Gastrocnemius medialis (tissue), 4 donors: ENCODE data around the gene SLC25A3. TPM values are rescaled to one million over a fixed set of nuclear protein-coding genes. Genes with fewer than 3 reads are reported as not detected.

Source experiments
- ATAC-seq, 2 donors: fragments of 150-250 bp; one replicate each; pipeline ENCODE4 v1.9.1; 2016
- DNase-seq, 2 donors: peaks; one replicate each; pipeline ENCODE4 v3.0.0-alpha.2; 2019
- H3K27ac ChIP-seq, 4 donors: fragments of 200-600 bp; sonication (generic); 1 replicate in 1 of 4; 2 replicates in 3 of 4; pipeline ENCODE4 v1.5.1; 2016 to 2018; ENCODE audit warnings: mild to moderate bottlenecking in 2 of 4, moderate library complexity in 1 of 4
- H3K27me3 ChIP-seq, 3 donors: fragments of 200-600 bp; sonication (generic) in 2 of 3; 1 replicate in 1 of 3; 2 replicates in 2 of 3; pipeline versions ENCODE4 v1.5.1 to v1.6.0; 2016 to 2019; ENCODE audit warnings: mild to moderate bottlenecking in 1 of 3, moderate library complexity in 1 of 3
- H3K36me3 ChIP-seq, 2 donors: fragments of 200-600 bp; sonication (generic) in 1 of 2; one replicate each; pipeline ENCODE4 v1.5.1; 2017 to 2018
- H3K4me1 ChIP-seq, 2 donors: fragments of 200-600 bp; sonication (generic) in 1 of 2; one replicate each; pipeline ENCODE4 v1.5.1; 2016 to 2017; ENCODE audit warnings: mild to moderate bottlenecking in 2 of 2
- H3K4me3 ChIP-seq, 4 donors: fragments of 200-600 bp; sonication (generic) in 3 of 4; 1 replicate in 1 of 4; 2 replicates in 3 of 4; pipeline ENCODE4 v1.5.1; 2016 to 2019; ENCODE audit warnings: mild to moderate bottlenecking in 2 of 4
- H3K9me3 ChIP-seq, 3 donors: fragments of 200-600 bp; sonication (generic) in 2 of 3; 1 replicate in 1 of 3; 2 replicates in 2 of 3; pipeline ENCODE4 v1.5.1; 2016 to 2019
- POLR2A ChIP-seq, 2 donors: fragments of 450-650 bp; IDR thresholded peaks; one replicate each; pipeline ENCODE4 v1.6.1; 2017; ENCODE audit warnings: antibody characterized with exemption in 2 of 2, mild to moderate bottlenecking in 2 of 2, moderate library complexity in 2 of 2
- in situ Hi-C, 4 donors: fragments of 200-750 bp; cut with MboI; loops; one replicate each; pipeline versions ENCODE4 v1.15.0 to v1.8.0; 2017; ENCODE audit warnings: low sequenced_read_pairs in 4 of 4
- intact Hi-C: fragments of 100-400 bp; cut with DNase I; formaldehyde crosslinking; loops from one replicate; pipeline ENCODE4 v1.15.1; 2023; ENCODE audit warnings: low total_unique reads
- total RNA-seq, 4 donors: library from RNA; depleted of rRNA; stranded (reverse); fragments of >200 nt; gene quantifications; one replicate each; pipeline versions ENCODE4 v1.1.0 to v1.2.3, GENCODE V29; 2016
- TF ChIP-seq, protein P1 (sequence below), 5 experiments: fragments of 450-650 bp in 3 of 5; fragments of 200-600 bp in 2 of 5; sonication (generic) in 2 of 5; IDR thresholded peaks in 4 of 5; conservative IDR thresholded peaks in 1 of 5; 1 replicate in 4 of 5; 2 replicates in 1 of 5; pipeline ENCODE4 v1.5.1; 2016 to 2019; ENCODE audit warnings: antibody characterized with exemption in 5 of 5, mild to moderate bottlenecking in 3 of 5, moderate library complexity in 3 of 5

The SLC25A3 gene
- total RNA-seq, 4 donors from 2014 or later: 870 to 1,994 (median 1,275) TPM

DNA sequence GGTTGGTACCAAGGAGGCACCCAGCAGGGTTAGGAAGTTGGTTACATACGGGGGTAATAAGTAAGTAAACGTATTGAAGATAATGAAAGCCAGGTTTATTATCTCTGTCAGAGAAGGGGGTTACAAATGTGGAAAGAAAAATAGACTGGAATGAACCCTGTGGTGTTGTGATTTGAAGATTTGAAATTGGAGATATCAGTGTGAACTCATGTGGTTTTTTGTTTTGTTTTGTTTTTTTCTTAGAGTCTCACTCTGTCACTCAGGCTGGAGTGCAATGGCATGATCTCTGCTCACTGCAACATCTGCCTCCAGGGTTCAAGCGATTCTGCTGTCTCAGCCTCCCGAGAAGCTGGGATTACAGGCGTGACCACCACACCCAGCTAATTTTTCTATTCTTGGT lies 14.1 kb upstream of the SLC25A3 start:
- Histone ChIP-seq H3K4me3 (no peak overlapping the region), H3K36me3 (no peaks in the 10 kb centered on the region), H3K4me1 (peaks cover 0 to 1% of the 10 kb centered on the region in 2 donors), H3K27me3 (no peaks in the 10 kb centered on the region), H3K27ac (no peak overlapping the region), H3K9me3 (no peaks in the 10 kb centered on the region)
- TF ChIP-seq, protein P1, sequence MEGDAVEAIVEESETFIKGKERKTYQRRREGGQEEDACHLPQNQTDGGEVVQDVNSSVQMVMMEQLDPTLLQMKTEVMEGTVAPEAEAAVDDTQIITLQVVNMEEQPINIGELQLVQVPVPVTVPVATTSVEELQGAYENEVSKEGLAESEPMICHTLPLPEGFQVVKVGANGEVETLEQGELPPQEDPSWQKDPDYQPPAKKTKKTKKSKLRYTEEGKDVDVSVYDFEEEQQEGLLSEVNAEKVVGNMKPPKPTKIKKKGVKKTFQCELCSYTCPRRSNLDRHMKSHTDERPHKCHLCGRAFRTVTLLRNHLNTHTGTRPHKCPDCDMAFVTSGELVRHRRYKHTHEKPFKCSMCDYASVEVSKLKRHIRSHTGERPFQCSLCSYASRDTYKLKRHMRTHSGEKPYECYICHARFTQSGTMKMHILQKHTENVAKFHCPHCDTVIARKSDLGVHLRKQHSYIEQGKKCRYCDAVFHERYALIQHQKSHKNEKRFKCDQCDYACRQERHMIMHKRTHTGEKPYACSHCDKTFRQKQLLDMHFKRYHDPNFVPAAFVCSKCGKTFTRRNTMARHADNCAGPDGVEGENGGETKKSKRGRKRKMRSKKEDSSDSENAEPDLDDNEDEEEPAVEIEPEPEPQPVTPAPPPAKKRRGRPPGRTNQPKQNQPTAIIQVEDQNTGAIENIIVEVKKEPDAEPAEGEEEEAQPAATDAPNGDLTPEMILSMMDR (IDR thresholded peaks at IDR 0.05 in 4 of 5, conservative IDR thresholded peaks at IDR 0.05 in 1 of 5): no peak
- TF ChIP-seq POLR2A (IDR thresholded peaks at IDR 0.05): no peak
- no peak for ATAC-seq
- intact Hi-C loops: no loop called here
- DNase-seq: no peak
- in situ Hi-C loops: no loop called here

DNA sequence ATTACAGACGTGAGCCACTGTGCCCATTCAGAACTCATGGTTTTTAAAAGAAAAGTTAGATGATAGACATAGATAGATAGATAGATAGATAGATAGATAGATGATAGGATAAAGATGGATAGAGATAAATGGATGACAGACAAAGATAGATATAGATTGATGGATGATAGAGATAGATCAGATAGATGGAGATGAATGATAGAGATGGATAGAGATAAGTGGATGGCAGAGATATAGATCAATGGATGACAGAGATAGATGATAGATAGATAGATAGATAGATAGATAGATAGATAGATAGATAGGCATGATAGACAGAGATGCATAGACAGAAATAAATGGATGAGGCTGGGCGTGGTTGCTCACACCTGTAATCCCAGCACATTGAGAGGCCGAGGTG lies 13.7 kb upstream of the SLC25A3 start:
- Histone ChIP-seq H3K36me3 (no peaks in the 10 kb centered on the region), H3K9me3 (no peaks in the 10 kb centered on the region), H3K27me3 (no peaks in the 10 kb centered on the region), H3K4me3 (no peak overlapping the region), H3K27ac (no peak overlapping the region), H3K4me1 (no peaks in the 10 kb centered on the region)
- in situ Hi-C loops (no loop called here), intact Hi-C loops (no loop called here)
- TF ChIP-seq, protein P1 (IDR thresholded peaks at IDR 0.05 in 4 of 5, conservative IDR thresholded peaks at IDR 0.05 in 1 of 5): no peak
- no peak for ATAC-seq
- DNase-seq: no peak

DNA sequence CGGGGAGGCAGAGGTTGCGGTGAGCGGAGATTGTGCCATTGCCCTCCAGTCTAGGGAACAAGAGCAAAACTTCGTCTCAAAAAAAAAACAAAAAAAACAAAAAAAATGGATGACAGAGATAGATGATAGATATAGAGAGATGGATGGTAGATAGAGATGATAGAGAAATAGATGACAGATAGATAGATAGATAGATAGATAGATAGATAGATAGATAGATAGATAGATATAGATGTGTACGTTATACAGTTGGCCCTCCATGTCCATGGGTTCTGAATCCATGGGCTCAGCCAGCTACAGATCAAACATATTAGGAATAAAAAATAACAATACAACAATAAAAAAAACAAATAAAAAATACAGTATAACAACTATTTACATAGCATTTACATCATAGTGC lies 12.8 kb upstream of the SLC25A3 start:
- in situ Hi-C loops (no loop called here), intact Hi-C loops (no loop called here)
- Histone ChIP-seq H3K9me3 (no peaks in the 10 kb centered on the region), H3K36me3 (no peaks in the 10 kb centered on the region), H3K4me1 (no peaks in the 10 kb centered on the region), H3K27me3 (no peaks in the 10 kb centered on the region), H3K27ac (no peak overlapping the region), H3K4me3 (no peak overlapping the region)
- TF ChIP-seq POLR2A (IDR thresholded peaks at IDR 0.05): no peak
- TF ChIP-seq, protein P1 (IDR thresholded peaks at IDR 0.05 in 4 of 5, conservative IDR thresholded peaks at IDR 0.05 in 1 of 5): no peak
- ATAC-seq (no peak), DNase-seq (no peak)

- ATAC-seq (no peak), DNase-seq (no peak)
- intact Hi-C loops (no loop called here), in situ Hi-C loops (no loop called here)
- Histone ChIP-seq H3K4me3 (no peak overlapping the region), H3K27me3 (no peaks in the 10 kb centered on the region), H3K4me1 (no peaks in the 10 kb centered on the region), H3K27ac (no peak overlapping the region), H3K36me3 (no peaks in the 10 kb centered on the region), H3K9me3 (no peaks in the 10 kb centered on the region)
- no peak for TF ChIP-seq POLR2A (IDR thresholded peaks at IDR 0.05)
- TF ChIP-seq, protein P1 (IDR thresholded peaks at IDR 0.05 in 4 of 5, conservative IDR thresholded peaks at IDR 0.05 in 1 of 5): no peak
Measured at GRCh38 chr12:98581101-98581500, 12.4 kb upstream of the SLC25A3 start.

DNA sequence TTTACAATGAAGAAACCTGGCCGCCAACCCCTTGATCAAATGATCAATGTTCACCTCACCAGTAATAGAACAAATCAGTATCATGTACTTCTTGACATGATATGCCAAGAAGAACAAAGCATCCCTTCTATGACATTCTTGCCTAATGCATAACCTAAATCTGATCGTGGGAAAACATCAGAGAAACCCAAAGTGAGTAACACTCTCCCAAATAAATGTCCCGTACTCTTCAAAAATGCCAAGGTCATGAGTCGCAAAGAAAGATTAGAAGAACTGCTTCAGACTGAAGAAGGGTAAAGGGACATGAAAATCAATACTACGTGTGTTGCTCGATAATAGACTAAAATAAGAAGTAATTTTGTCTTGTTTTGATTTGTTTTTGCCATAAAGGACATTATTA lies 11.4 kb upstream of the SLC25A3 start:
- Histone ChIP-seq H3K9me3 (no peaks in the 10 kb centered on the region), H3K27ac (no peak overlapping the region), H3K4me3 (no peak overlapping the region), H3K36me3 (no peaks in the 10 kb centered on the region), H3K4me1 (no peaks in the 10 kb centered on the region), H3K27me3 (no peaks in the 10 kb centered on the region)
- DNase-seq (no peak), ATAC-seq (no peak)
- TF ChIP-seq, protein P1 (IDR thresholded peaks at IDR 0.05 in 4 of 5, conservative IDR thresholded peaks at IDR 0.05 in 1 of 5): no peak
- TF ChIP-seq POLR2A (IDR thresholded peaks at IDR 0.05): no peak
- in situ Hi-C loops: no loop called here
- intact Hi-C loops: no loop called here
